HuH-7.5 (cell line): Measurements from ENCODE around the gene SAFB.
"Not testable (repeated sequence)": the region's sequence is repeated elsewhere in the genome, so short reads cannot be mapped to it uniquely, and the experiment has no call there.

Experiments used
- DNase-seq: peaks from one replicate; pipeline ENCODE4 v3.0.0; 2011; ENCODE audit warnings: low spot score

Gene SAFB

DNA sequence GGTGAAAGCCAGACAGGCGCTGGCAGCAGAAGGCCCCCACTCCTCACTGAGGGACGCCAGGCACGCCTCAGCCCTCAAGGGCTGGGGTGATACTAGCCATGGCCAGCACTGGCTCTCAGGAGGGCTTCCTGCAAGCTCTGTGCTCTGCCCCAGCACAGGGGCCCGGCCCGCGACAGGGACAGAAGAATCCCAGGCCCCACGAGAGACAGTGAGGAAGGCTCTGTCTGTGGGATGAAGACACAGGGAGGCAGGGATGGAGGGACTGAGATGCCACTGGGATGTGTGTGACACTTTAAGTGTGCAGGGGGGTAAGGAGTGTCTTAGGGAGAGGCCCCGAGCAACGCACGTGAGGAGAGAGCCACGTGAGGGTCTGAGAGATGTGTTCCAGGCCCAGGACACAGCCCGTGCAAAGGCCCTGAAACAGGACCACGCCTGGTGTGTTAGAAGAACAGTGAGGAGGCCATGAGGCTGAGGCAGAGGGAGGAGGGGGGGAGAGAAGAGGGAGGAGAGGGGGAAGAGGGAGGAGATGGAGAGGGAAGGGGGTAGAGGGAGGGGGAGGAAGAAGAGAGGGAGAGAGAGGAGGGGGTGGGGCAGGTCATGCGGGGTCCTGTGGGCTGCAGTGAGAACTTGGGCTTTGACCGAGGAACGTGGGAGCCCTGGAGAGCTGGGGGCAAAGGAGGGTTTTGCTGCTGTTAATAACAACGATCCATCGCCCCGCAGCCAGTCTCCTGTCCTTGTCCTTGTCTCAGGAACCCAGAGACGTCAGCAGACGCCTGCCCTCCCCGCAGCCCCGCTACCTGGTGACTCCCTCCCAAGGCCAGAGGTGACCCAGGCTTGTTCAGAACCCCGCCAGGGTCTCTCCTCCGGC lies 74.4 kb downstream of the SAFB start:
- DNase-seq = no peak

DNA sequence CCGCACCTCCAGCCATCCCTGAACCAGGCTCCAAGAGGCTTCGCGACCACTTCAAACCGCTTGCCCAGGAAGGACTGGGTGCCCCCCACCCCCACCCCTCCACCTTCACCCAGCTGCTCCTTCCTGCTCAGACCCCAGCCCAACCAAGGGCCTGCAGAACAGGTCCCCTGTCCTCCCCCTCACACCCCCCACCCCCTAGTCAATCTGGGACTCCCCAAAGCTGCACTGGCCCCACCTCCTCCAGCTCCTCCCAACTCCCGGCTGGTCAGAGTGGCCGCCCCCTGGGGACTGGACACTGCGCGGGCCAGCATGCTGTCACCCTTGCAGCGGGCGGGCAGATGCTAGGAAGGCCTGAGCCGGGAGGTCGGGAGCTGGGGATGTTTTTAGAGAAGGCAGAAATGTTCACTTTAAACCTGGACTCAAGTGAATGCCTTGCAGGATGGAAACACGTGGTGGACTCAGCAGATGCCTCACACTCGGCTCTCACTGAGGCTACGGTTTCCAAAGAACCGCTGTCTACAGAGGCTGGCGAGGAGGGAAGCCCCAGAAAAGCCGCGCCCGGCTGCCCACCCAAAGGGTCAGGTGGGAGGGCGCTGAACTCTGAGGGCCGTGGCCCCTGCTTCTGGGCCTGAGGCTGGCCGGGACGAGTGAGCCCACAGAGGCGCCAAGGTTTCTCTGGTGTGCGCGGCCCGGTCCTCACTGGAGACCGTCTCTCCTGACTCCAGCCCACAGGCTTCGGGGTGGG lies 75.2 kb downstream of the SAFB start:
- no peak for DNase-seq

DNA sequence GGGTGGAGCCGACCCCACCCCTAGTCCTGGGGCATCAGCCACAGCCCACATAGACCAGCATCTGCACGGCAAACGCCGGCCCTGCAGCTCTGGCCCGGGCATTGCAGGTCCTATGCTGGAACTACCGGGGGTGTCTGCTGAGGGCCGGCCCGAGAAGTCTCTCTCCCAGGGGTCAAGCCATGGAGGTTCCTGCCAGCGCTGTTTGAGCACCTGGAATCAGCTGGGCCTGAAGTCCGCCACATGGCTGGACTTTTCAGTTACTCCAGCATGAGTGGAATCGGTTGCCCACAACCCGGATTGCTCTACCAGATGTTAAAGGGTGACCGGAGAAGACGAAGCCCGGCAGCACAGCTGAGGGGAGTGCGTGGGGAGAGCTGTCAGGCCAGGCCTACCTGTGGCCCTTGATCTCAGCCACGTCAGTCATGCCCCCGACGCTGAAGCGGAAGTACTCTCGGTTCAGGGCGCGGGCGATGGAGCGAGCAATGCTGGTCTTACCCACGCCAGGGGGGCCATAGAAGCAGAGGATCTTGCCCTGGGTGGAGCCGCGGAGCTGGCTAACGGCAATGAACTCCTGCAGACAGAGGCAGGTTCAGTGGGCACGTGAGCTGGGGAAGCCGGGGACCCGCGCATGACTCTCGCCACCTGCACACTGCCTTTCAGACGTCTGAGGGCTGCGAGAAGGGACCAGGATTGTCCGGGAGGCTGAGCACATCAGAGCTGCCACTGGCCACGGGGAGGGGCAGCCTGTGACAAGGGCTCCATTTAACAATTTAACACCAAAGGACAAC lies 75.9 kb downstream of the SAFB start:
- DNase-seq = no peak

DNA sequence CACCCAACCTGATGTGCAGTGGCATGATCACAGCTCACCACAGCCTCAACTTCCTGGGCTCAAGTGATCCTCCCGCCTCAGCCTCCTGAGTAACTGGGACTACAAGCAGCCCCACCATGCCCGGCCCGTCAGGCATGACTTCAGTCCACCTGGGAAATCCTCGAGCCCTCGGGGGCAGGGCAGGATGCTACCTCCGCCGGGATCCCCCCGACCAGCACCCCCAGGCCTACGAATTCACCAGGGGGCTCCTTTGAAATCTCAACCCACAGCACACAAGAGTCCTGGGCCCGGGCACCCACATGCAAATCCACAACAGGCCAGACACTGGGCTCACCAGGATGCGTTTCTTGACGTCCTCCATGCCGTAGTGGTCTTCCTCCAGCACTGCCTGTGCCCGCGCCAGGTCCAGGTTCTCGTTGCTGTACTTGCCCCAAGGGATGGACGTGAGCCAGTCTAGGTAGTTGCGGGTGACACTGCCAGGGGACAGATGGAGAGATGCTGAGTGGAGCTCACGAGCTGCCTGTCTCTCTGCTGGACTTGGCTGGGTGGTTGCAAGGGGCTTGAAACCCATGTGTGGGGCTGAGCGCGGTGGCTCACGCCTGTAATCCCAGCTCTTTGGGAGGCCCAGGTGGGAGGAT lies 77.7 kb downstream of the SAFB start:
- DNase-seq = no peak

DNA sequence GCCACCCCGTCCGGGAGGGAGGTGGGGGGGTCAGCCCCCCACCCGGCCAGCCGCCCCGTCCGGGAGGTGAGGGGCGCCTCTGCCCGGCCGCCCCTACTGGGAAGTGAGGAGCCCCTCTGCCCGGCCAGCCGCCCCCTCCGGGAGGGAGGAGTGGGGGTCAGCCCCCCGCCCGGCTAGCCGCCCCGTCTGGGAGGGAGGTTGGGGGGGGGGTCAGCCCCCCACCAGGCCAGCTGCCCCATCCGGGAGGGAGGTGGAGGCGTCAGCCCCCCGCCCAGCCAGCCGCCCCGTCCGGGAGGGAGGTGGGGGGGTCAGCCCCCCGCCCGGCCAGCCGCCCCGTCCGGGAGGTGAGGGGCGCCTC lies 79.1 kb downstream of the SAFB start:
- DNase-seq = not testable (repeated sequence)

DNA sequence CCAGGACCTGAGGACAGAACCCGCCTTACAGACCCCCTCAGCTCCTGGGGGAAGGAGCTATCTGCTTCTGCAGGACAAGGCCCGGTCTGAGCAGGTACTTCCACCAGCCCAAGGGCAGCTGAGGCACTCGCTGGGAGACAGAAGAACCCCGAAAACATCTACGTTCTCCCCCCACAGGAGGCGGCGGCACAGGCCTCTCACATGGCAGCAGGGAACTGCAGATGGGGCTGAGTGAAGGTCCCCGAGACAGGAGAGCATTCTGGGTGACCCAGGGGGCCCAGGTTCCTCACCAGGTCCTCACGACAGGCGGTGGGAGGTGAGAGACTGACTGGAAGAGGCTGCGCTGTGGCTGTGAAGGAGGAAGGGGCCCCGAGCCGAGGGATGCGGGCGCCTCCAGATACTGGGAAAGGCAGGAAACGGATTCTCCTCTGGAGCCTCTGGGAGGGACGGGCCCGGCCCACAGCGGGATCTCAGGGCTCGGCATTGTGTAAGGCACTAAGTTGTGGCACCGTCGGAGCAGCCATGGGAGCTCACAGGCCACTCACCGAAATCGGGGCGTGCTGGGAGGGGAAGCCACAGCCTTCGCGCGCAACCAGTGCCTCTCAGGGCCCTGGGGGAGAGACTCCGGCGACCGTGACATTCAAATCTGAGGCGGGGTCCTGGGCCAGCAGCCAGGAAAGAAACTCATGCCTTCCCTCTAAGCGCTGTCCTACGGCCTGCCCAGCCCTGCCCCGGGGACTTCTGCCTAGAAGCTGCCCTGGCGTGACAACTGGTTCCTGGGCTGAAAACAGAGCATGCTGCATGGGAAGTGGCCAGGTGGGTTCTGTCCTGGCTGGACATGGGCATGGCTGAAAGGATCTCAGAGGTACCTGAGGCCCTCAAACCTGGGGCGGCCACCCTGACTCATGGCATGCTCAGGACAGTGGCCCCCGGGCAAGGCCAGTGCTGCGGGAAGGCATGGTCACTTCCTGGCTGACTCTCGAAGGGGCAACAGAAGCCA lies 81.2 kb downstream of the SAFB start:
- no peak for DNase-seq

DNA sequence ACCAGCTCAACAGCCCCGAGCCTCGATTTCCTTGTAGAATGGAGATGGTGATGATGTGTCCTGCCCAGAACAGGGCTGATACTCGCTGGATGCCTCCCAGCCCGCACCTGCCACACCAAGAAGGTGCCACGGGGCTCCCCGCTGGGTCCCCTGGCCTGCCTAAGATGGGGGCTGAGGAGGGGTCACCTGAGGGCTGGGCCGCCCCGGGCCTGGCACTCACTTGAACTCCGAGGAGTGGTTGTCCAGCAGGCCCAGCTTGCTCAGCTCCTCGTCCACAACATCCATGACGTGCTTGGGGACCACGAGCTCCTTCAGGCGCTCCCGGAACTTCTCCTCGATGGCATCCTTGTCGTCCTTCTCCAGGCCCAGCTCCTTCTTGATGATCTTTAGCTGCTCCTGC lies 82.7 kb downstream of the SAFB start:
- DNase-seq = no peak

DNA sequence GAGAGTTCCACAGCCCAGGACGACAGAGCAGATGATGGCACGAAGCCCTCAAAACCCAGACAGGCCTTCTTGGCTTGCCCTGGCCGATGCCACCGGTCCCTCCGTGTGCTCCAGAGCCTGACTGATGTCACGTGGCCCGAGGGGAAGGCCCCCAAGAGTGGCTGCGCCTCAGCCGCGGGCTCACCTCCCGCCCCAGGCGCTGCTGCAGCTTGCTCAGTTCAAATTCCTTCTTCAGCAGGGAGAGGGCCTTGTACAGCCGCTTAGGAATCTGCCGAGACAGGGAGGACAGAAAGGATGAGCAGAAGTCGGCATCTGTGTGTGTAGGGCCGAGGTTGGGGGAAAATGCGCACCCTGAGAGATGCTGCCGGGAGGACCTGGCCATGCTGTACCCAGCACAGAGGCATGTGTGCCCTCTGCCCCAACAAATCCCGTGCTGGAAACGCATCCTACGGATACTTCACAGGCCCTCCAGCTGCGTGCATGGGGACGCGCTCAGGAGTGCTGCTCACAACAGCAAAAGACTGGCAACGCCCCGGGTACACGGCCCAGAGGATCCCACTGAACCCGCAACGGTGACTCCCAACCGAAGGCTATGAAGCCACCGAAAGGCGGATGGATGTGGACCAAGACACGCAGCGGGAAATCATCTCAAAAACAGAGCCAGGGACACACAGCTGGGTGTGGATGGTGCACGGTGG lies 84.1 kb downstream of the SAFB start:
- DNase-seq = no peak

DNA sequence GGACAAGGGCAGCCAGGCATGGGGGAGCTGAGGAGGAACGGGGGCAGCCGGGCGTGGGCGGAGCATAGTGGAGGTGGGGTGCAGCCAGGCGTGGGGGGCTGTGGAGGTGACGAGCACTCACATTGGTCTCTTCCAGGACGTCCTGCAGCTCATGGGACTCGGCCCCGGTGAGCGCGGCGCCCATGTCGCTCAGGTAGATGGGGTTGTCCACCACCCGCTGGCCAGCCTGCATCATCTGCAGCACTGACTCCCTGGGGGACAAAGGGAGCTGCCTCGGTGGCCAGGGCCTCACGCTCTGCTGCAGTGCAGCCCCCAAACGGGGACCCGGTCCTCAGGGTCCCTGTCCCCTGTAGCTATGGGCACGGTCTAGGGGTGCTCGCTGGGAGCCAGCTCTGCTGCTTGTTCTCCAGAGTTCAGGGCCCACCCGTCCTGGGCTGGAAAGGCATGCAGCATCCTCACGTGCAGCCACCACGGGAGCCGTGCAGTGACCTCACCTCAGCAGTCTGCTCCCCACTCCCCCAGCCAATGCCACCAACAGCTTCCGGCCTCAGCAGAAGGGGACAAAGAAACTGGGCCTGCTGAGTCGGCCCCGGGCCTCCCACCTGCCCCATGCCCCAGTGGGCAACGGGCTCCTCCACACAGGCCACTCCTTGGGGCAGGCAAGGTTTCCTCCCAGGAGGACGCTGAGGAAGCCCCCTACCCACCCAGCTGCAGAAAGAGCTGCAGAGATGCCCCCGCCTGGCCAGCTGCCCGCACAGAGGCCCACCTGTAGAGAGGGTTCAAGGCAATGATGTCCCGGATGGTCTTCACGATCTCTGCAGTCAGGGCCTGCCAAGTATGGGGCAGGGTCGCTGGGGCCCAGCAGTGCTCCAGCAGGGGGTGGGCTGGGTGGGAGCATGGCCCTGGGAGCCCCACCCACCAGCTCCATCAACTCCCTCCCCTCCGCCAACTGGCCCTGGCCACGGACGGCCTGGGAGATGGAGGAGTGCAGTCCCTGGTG lies 85.0 kb downstream of the SAFB start:
- no peak for DNase-seq

DNA sequence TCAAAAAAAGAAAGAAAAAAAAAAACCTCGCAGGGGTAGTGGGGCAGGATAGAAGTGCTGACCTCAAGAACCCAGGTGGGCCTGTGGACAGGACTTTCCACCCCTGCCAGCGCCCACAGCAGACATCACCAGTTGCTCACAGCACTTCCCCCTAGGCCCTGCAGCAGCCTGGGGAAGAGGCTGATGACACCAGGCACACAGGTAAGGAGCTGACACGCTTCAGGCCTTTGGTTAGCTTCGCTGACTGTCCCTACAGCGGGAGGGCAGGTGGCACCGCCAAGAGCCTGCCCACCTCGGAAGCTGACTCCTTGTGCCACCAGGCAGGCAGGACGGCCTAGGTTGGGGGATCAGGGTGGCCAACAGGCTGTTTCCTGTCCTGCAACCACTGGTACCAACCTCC lies 88.1 kb downstream of the SAFB start:
- DNase-seq = no peak

DNA sequence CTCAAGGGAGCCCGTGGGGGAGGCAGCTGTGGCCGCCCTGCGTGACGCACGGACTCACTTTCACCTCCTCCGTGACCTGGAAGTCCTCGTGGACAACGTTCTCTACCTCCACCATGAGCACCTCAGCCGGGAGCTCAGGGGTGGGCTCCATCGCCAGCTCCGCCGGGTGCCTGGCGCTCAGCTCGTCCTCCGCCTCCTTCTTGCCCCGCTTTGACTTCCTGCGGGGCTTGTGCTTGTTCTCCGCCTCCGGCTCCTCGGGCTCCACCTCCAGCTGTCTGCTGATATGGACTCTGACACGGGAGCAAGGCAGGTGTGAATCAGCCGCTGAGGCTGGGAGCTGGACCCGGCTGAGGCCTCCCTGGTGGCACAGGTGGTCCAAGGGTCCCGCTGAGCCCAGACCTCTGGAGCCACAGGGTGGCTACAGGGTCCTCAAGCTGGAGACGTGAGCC lies 88.9 kb downstream of the SAFB start:
- DNase-seq = no peak

DNA sequence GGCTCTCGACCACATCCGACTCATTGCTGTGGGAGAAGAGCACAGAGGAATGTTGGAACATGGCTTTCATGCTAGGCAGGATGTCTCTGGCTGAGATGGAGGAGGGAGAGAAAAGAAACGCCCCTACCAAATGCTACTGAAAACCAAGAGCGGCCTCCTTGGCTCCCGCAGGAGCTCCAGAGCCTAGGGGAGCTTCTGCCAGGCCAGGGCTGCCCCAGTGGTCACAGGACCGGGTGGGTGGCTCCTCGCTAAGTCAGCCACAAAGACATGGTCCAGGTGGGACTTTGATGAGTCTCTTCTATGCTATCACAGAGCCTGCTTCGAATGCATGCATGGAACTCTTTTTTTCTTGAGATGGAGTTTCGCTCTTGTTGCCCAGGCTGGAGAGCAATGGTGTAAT lies 90.3 kb downstream of the SAFB start:
- no peak for DNase-seq

DNA sequence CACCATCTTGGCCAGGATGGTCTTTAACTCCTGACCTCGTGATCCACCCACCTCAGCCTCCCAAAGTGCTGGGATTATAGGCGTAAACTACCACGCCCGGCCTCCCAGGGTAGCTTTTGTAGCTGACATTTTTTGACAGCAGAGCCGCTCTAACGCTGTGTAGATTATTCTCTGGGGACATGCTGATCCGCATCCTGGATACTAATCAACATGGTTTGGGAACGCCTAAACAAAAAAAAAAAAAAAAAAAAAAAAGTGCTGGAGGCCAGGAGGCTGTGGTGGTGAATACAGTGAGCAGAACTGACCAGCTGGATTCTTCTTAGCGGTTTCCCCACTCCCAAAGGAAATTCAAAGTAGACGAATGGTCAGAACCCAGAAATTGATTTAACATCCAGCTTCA lies 91.9 kb downstream of the SAFB start:
- DNase-seq = no peak

DNA sequence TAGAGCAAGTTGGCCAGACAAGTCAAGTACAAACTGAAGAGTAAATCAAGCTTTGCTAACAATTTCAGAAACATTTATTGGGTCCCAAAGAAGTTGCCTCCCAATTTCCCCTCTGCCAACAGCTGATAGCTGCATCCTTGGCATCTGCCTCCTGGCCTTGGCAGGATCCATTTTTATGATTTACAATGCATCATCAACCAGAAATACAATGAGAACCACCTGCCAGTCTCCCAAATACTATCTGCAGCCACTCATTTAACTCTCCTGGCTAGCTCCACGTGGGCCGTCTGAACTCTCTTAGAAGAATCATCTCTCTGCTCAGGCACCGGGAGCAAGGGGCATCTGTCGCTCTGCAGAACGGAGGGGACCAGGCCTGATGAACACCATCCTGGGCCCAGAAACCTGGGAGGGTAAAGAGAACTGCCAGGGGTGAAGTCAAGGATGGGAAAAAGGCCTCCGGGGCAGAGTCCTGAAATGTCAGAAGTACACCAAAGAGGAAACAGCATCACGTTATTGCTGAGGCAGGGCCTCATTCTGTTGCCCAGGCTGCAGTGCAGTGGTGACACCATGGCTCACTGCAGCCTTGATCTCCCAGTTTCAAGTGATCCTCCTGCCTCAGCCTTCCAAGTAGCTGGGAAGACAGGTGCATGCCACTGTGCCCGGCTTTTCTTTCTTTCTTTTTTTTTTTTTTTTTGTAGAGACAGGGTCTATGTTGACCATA lies 94.5 kb downstream of the SAFB start:
- no peak for DNase-seq
